T-cell (primary cell): ENCODE results near the gene RHOH. TPM values are rescaled to one million over a fixed set of nuclear protein-coding genes. Genes with fewer than 3 reads are reported as not detected.

Experiments
- ATAC-seq, 4 experiments: fragments of 200-7000 bp in 3 of 4; fragments of 150-1000 bp in 1 of 4; cut with Tn5 transposase; replicated peaks in 1 of 4; 1 replicate in 3 of 4; 2 replicates in 1 of 4; pipeline ENCODE4 v1.10.0; 2021; ENCODE audit warnings: moderate library complexity in 3 of 4, mild to moderate bottlenecking in 2 of 4, moderate number of reproducible peaks in 1 of 4
- CTCF ChIA-PET, 2 donors: fragments of 300-600 bp; sonication (Branson Sonifier 250); formaldehyde crosslinking; loops; one replicate each; lab custom pipeline; 2022; ENCODE audit warnings: antibody characterized with exemption in 2 of 2; lab: Charles Lee
- POLR2A ChIA-PET, 2 donors: fragments of 300-600 bp; sonication (Branson Sonifier 250); formaldehyde crosslinking; loops; one replicate each; lab custom pipeline; 2022; ENCODE audit warnings: antibody characterized with exemption in 2 of 2; lab: Charles Lee
- DNase-seq, 35 experiments: peaks; one replicate each; pipeline versions ENCODE4 v3.0.0 to v3.0.0-alpha.2; 2013 to 2023
- H3K27ac ChIP-seq: one replicate; pipeline ENCODE4 v1.5.1; 2013; ENCODE audit warnings: low read length
- H3K27me3 ChIP-seq, 2 experiments: replicated peaks in 1 of 2; 1 replicate in 1 of 2; 2 replicates in 1 of 2; pipeline versions ENCODE4 v1.6.1 to v1.7.0; 2013; ENCODE audit warnings: low read length in 1 of 2, mixed read lengths in 1 of 2; ENCODE audit not compliant: control insufficient read depth in 2 of 2, insufficient read depth in 2 of 2; ENCODE audit errors: extremely low read depth in 1 of 2
- H3K36me3 ChIP-seq, 2 donors: 1 replicate in 1 of 2; 2 replicates in 1 of 2; pipeline versions ENCODE4 v1.6.1 to v1.7.0; 2013; ENCODE audit warnings: low read length in 1 of 2; ENCODE audit not compliant: control insufficient read depth in 2 of 2, insufficient read depth in 1 of 2; ENCODE audit errors: extremely low read depth in 1 of 2
- H3K4me1 ChIP-seq, 2 experiments: 1 replicate in 1 of 2; 2 replicates in 1 of 2; pipeline versions ENCODE4 v1.6.1 to v1.7.0; 2013; ENCODE audit warnings: low read length in 2 of 2, mixed read lengths in 1 of 2; ENCODE audit not compliant: insufficient read depth in 2 of 2, control insufficient read depth in 1 of 2; ENCODE audit errors: extremely low read depth in 1 of 2
- H3K4me3 ChIP-seq, 2 donors: 1 replicate in 1 of 2; 2 replicates in 1 of 2; pipeline versions ENCODE4 v1.5.1 to v1.7.0; 2013; ENCODE audit warnings: mild to moderate bottlenecking in 2 of 2, low read length in 1 of 2, moderate library complexity in 1 of 2; ENCODE audit not compliant: control insufficient read depth in 1 of 2; ENCODE audit errors: extremely low read depth in 1 of 2
- H3K9me3 ChIP-seq: 2 replicates; pipeline ENCODE4 v1.7.0; 2013
- H3K27ac Mint-ChIP-seq, 2 donors: one replicate each; pipeline ENCODE4 v1.8.0; 2020 to 2021; ENCODE audit warnings: mild to moderate bottlenecking in 2 of 2, mixed read lengths in 2 of 2
- H3K27me3 Mint-ChIP-seq, 2 donors: one replicate each; pipeline ENCODE4 v1.8.0; 2021 to 2022; ENCODE audit warnings: mixed read lengths in 2 of 2
- H3K36me3 Mint-ChIP-seq: one replicate; pipeline ENCODE4 v1.8.0; 2021; ENCODE audit warnings: mixed read lengths
- H3K4me1 Mint-ChIP-seq, 3 donors: one replicate each; pipeline ENCODE4 v1.8.0; 2020 to 2022; ENCODE audit warnings: mixed read lengths in 3 of 3, mild to moderate bottlenecking in 1 of 3
- H3K4me3 Mint-ChIP-seq, 3 donors: one replicate each; pipeline ENCODE4 v1.8.0; 2020 to 2022; ENCODE audit warnings: mild to moderate bottlenecking in 3 of 3, mixed read lengths in 3 of 3, moderate library complexity in 3 of 3
- H3K9me3 Mint-ChIP-seq, 3 donors: one replicate each; pipeline ENCODE4 v1.8.0; 2020 to 2022; ENCODE audit warnings: mixed read lengths in 3 of 3
- WGBS: methylation state at CpG from one replicate; pipeline ENCODE4 v1.1.5; 2013; ENCODE audit warnings: missing lambda C conversion rate; ENCODE audit not compliant: insufficient coverage; 5-methylcytosine and 5-hydroxymethylcytosine counted together
- total RNA-seq, 35 experiments: library from RNA in 6 of 35; stranded (reverse) in 6 of 35; fragments of 120-200 nt in 1 of 35; gene quantifications; one replicate each; pipeline versions ENCODE4 v1.2.1 to v1.2.4 and lab custom pipeline; 2013 to 2026

RHOH gene
- total RNA-seq, 5 donors from 2014 or later (not counting 1 experiment from before 2014, with no cell fraction given): 174 to 436 (median 216) TPM

- Histone ChIP-seq H3K36me3 (no peaks in the 10 kb centered on the region), H3K4me1 (peaks cover 30 to 66% of the 10 kb centered on the region in 2 experiments), H3K9me3 (no peaks in the 10 kb centered on the region), H3K27ac (peak overlapping the region; percentile 83), H3K4me3 (no peak overlapping the region), H3K27me3 (no peaks in the 10 kb centered on the region)
- ChIA-PET POLR2A (no interaction called here), CTCF (no interaction called here)
- H3K27me3 Mint-ChIP-seq: no peaks in the 10 kb centered on the region
- peaks cover 56 to 80% (median 61%) of the 10 kb centered on the region in 3 donors for H3K4me1 Mint-ChIP-seq
- 100% methylated on average over 4 of the region's 6 CpGs for WGBS
- H3K27ac Mint-ChIP-seq: peak overlapping the region; percentile 94 to 98
- no peaks in the 10 kb centered on the region for H3K9me3 Mint-ChIP-seq
- H3K36me3 Mint-ChIP-seq: no peaks in the 10 kb centered on the region
- no peak for DNase-seq
- H3K4me3 Mint-ChIP-seq: peak overlapping the region in 1 of 3 donors; percentile 77
- ATAC-seq: no peak
These were observed 67.7 kb downstream of the RHOH start for GRCh38 chr4:40264497-40264896.

GRCh38 chr4:40264995-40265909 is 68.4 kb downstream of the RHOH start:
- H3K9me3 ChIP-seq: no peaks in the 10 kb centered on the region
- Mint-ChIP-seq H3K36me3 (no peaks in the 10 kb centered on the region), H3K4me1 (peaks cover 53 to 80% (median 61%) of the 10 kb centered on the region in 3 donors), H3K27ac (peak overlapping the region; percentile 94 to 98), H3K27me3 (no peaks in the 10 kb centered on the region), H3K4me3 (peak overlapping the region; percentile 42 to 77 (median 61)), H3K9me3 (no peaks in the 10 kb centered on the region)
- ChIA-PET POLR2A (no interaction called here), CTCF (interaction anchor here in 1 of 2 donors (0.8 to 1.0 kb wide), 2 partner anchors 10 to 44 kb away, joined by 3 to 5 read pairs; no protein-coding TSS in a partner anchor)
- ATAC-seq (peak; percentile 73 to 86 (median 82)), DNase-seq (peak in 28 of 35 experiments; percentile 26 to 78 (median 54))
- no peaks in the 10 kb centered on the region for H3K27me3 ChIP-seq
- peak overlapping the region; percentile 22 to 42 for H3K4me3 ChIP-seq
- H3K27ac ChIP-seq: peak overlapping the region; percentile 83
- H3K4me1 ChIP-seq: peaks cover 30 to 60% of the 10 kb centered on the region in 2 experiments
- no peaks in the 10 kb centered on the region for H3K36me3 ChIP-seq
- 51% methylated on average over 12 of the region's 15 CpGs for WGBS

- CTCF ChIA-PET: interaction anchor here in 1 of 2 donors (0.8 to 1.6 kb wide), 3 partner anchors 9 to 44 kb away, joined by 3 to 5 read pairs (median 3); no protein-coding TSS in a partner anchor
- H3K36me3 ChIP-seq: no peaks in the 10 kb centered on the region
- H3K27ac ChIP-seq: peak overlapping the region; percentile 83
- Mint-ChIP-seq H3K9me3 (no peaks in the 10 kb centered on the region), H3K36me3 (no peaks in the 10 kb centered on the region), H3K27ac (peak overlapping the region; percentile 94 to 98), H3K4me1 (peaks cover 52 to 77% (median 59%) of the 10 kb centered on the region in 3 donors), H3K4me3 (peak overlapping the region in 2 of 3 donors; percentile 61 to 77), H3K27me3 (no peaks in the 10 kb centered on the region)
- ATAC-seq (no peak), DNase-seq (no peak)
- H3K4me3 ChIP-seq: peak overlapping the region; percentile 22 to 42
- no peaks in the 10 kb centered on the region for H3K27me3 ChIP-seq
- no peaks in the 10 kb centered on the region for H3K9me3 ChIP-seq
- H3K4me1 ChIP-seq: peaks cover 30 to 55% of the 10 kb centered on the region in 2 experiments
- POLR2A ChIA-PET: no interaction called here
- no CpG with 5 or more reads among the region's 4 CpGs for WGBS
These were observed 69.1 kb downstream of the RHOH start for GRCh38 chr4:40265910-40266274.

GRCh38 chr4:40269133-40269532 is 72.3 kb downstream of the RHOH start:
- H3K4me3 Mint-ChIP-seq: no peak overlapping the region
- no peak for DNase-seq
- no peaks in the 10 kb centered on the region for H3K27me3 ChIP-seq
- peak overlapping the region in 1 of 2 donors; percentile 52 for H3K27ac Mint-ChIP-seq
- WGBS: no CpG with 5 or more reads among the region's 1 CpG
- no peak overlapping the region for H3K4me3 ChIP-seq
- no peaks in the 10 kb centered on the region for H3K9me3 Mint-ChIP-seq
- H3K27ac ChIP-seq: no peak overlapping the region
- no peak for ATAC-seq
- no peaks in the 10 kb centered on the region for H3K9me3 ChIP-seq
- H3K4me1 ChIP-seq: peaks cover 27 to 45% of the 10 kb centered on the region in 2 experiments
- H3K36me3 Mint-ChIP-seq: no peaks in the 10 kb centered on the region
- no peaks in the 10 kb centered on the region for H3K36me3 ChIP-seq
- peaks cover 48 to 61% (median 52%) of the 10 kb centered on the region in 3 donors for H3K4me1 Mint-ChIP-seq
- no peaks in the 10 kb centered on the region for H3K27me3 Mint-ChIP-seq
- ChIA-PET POLR2A (interaction anchor here in 1 of 2 donors (0.7 kb wide), 1 partner anchor 206 kb away, joined by 9 read pairs; no protein-coding TSS in a partner anchor), CTCF (interaction anchor here (0.5 to 1.1 kb wide), 4 partner anchors 53 to 798 kb away, joined by 3 to 4 read pairs (median 3); no protein-coding TSS in a partner anchor)

GRCh38 chr4:40270609-40271008 is 73.8 kb downstream of the RHOH start:
- Histone ChIP-seq H3K27me3 (no peaks in the 10 kb centered on the region), H3K4me1 (peaks cover 24 to 36% of the 10 kb centered on the region in 2 experiments), H3K9me3 (no peaks in the 10 kb centered on the region), H3K27ac (no peak overlapping the region), H3K4me3 (no peak overlapping the region), H3K36me3 (no peaks in the 10 kb centered on the region)
- POLR2A ChIA-PET: no interaction called here
- H3K9me3 Mint-ChIP-seq: no peaks in the 10 kb centered on the region
- DNase-seq (no peak), ATAC-seq (no peak)
- no peaks in the 10 kb centered on the region for H3K36me3 Mint-ChIP-seq
- no peaks in the 10 kb centered on the region for H3K27me3 Mint-ChIP-seq
- 100% methylated on average over 7 of the region's 12 CpGs for WGBS
- CTCF ChIA-PET: interaction anchor here in 1 of 2 donors (1.2 kb wide), 1 partner anchor 46 kb away, joined by 3 read pairs; no protein-coding TSS in a partner anchor
- no peak overlapping the region for H3K27ac Mint-ChIP-seq
- no peak overlapping the region for H3K4me3 Mint-ChIP-seq
- H3K4me1 Mint-ChIP-seq: peaks cover 47 to 60% (median 52%) of the 10 kb centered on the region in 3 donors
